Body of pancreas (tissue), 4 donors: ENCODE results near the gene PARP12. TPM values are rescaled to one million over a fixed set of nuclear protein-coding genes. Genes with fewer than 3 reads are reported as not detected.

ENCODE experiments used
- ATAC-seq: fragments of 150-250 bp; one replicate; pipeline ENCODE4 v1.9.1; 2016
- DNase-seq, 4 donors: peaks; one replicate each; pipeline ENCODE4 v3.0.0-alpha.2; 2019
- H3K27ac ChIP-seq, 4 donors: fragments of 200-600 bp; sonication (generic); 1 replicate in 3 of 4; 2 replicates in 1 of 4; pipeline versions ENCODE4 v1.5.1 to v1.6.1; 2016 to 2019; ENCODE audit warnings: mild to moderate bottlenecking in 1 of 4, mixed read lengths in 1 of 4, moderate library complexity in 1 of 4
- H3K27me3 ChIP-seq, 2 donors: fragments of 200-600 bp; sonication (generic); one replicate each; pipeline ENCODE4 v1.6.0; 2016; ENCODE audit warnings: mild to moderate bottlenecking in 1 of 2
- H3K36me3 ChIP-seq, 2 donors: fragments of 200-600 bp; sonication (generic); replicated peaks in 1 of 2; 2 replicates each; pipeline ENCODE4 v1.5.1; 2016; ENCODE audit warnings: low read depth in 2 of 2; ENCODE audit not compliant: insufficient read depth in 1 of 2
- H3K4me1 ChIP-seq: fragments of 200-600 bp; sonication (generic); one replicate; pipeline ENCODE4 v1.6.0; 2016
- H3K4me3 ChIP-seq, 2 donors: fragments of 200-600 bp; sonication (generic); 1 replicate in 1 of 2; 2 replicates in 1 of 2; pipeline ENCODE4 v1.5.1; 2016 to 2019
- H3K9me3 ChIP-seq, 3 donors: fragments of 200-600 bp; sonication (generic); 1 replicate in 2 of 3; 2 replicates in 1 of 3; pipeline ENCODE4 v1.5.1; 2016
- CTCF ChIP-seq, 7 experiments: fragments of 450-650 bp in 4 of 7; fragments of 200-600 bp in 3 of 7; sonication (generic) in 3 of 7; IDR thresholded peaks; one replicate each; pipeline ENCODE4 v1.5.1; 2016 to 2019; ENCODE audit warnings: antibody characterized with exemption in 7 of 7
- POLR2A ChIP-seq, 3 donors: fragments of 450-650 bp; IDR thresholded peaks; one replicate each; pipeline ENCODE4 v1.6.1; 2016; ENCODE audit warnings: antibody characterized with exemption in 3 of 3, mild to moderate bottlenecking in 2 of 3
- WGBS, 2 donors: methylation state at CpG; one replicate each; pipeline ENCODE4 v1.1.5; 2017; 5-methylcytosine and 5-hydroxymethylcytosine counted together
- intact Hi-C: fragments of 100-400 bp; cut with DNase I; formaldehyde crosslinking; loops from one replicate; pipeline ENCODE4 v1.15.1; 2023
- total RNA-seq, 2 donors: library from RNA; depleted of rRNA; stranded (reverse); fragments of >200 nt; gene quantifications; one replicate each; pipeline ENCODE4 v1.1.0, GENCODE V29; 2016

Gene PARP12
- total RNA-seq, 2 donors from 2014 or later, result 37.1 to 66.9 TPM

- peaks cover 0 to 2% of the 10 kb centered on the region in 2 donors for H3K36me3 ChIP-seq
- intact Hi-C loops, result no loop called here
- H3K27me3 ChIP-seq, result no peaks in the 10 kb centered on the region
- TF ChIP-seq CTCF (IDR thresholded peaks at IDR 0.05), result no peak
- TF ChIP-seq POLR2A (IDR thresholded peaks at IDR 0.05), result no peak
- no peak overlapping the region for H3K4me3 ChIP-seq
- H3K4me1 ChIP-seq, result peaks cover 10% of the 10 kb centered on the region
- DNase-seq (no peak), ATAC-seq (no peak)
- H3K9me3 ChIP-seq, result no peaks in the 10 kb centered on the region
- H3K27ac ChIP-seq, result no peak overlapping the region
- WGBS, 2 donors, result 77 to 84% methylated on average over 8 of the region's 8 CpGs
These were observed 22.2 kb upstream of the PARP12 start for GRCh38 chr7:140084972-140085371.

- WGBS, 2 donors, result 80 to 91% methylated on average over 4 of the region's 4 CpGs
- no peaks in the 10 kb centered on the region for H3K27me3 ChIP-seq
- intact Hi-C loops, result no loop called here
- peaks cover 18% of the 10 kb centered on the region for H3K4me1 ChIP-seq
- no peaks in the 10 kb centered on the region for H3K9me3 ChIP-seq
- DNase-seq, result no peak
- H3K27ac ChIP-seq, result no peak overlapping the region
- TF ChIP-seq POLR2A (IDR thresholded peaks at IDR 0.05), result no peak
- TF ChIP-seq CTCF (IDR thresholded peaks at IDR 0.05), result no peak
- no peaks in the 10 kb centered on the region for H3K36me3 ChIP-seq
- no peak overlapping the region for H3K4me3 ChIP-seq
- ATAC-seq, result no peak
These were observed 21.4 kb upstream of the PARP12 start for GRCh38 chr7:140084142-140084655.

GRCh38 chr7:140082770-140083169, 20.0 kb upstream of the PARP12 start:
- TF ChIP-seq CTCF (IDR thresholded peaks at IDR 0.05) (no peak), POLR2A (IDR thresholded peaks at IDR 0.05) (no peak)
- 78 to 91% methylated on average over 7 of the region's 7 CpGs for WGBS, 2 donors
- intact Hi-C loops, result no loop called here
- Histone ChIP-seq H3K9me3 (no peaks in the 10 kb centered on the region), H3K27me3 (no peaks in the 10 kb centered on the region), H3K27ac (no peak overlapping the region), H3K4me3 (no peak overlapping the region), H3K36me3 (no peaks in the 10 kb centered on the region), H3K4me1 (peaks cover 25% of the 10 kb centered on the region)
- no peak for ATAC-seq
- no peak for DNase-seq

- H3K4me3 ChIP-seq, result no peak overlapping the region
- DNase-seq (no peak), ATAC-seq (no peak)
- WGBS, 2 donors, result 96% methylated on average over 11 of the region's 11 CpGs
- TF ChIP-seq POLR2A (IDR thresholded peaks at IDR 0.05), result no peak
- TF ChIP-seq CTCF (IDR thresholded peaks at IDR 0.05), result no peak
- H3K27me3 ChIP-seq, result no peaks in the 10 kb centered on the region
- peaks cover 25% of the 10 kb centered on the region for H3K4me1 ChIP-seq
- intact Hi-C loops, result no loop called here
- H3K9me3 ChIP-seq, result no peaks in the 10 kb centered on the region
- H3K27ac ChIP-seq, result no peak overlapping the region
- no peaks in the 10 kb centered on the region for H3K36me3 ChIP-seq
These were observed 19.1 kb upstream of the PARP12 start for GRCh38 chr7:140081774-140082425.

- DNase-seq (peak in 2 of 4 donors; percentile 16 to 26), ATAC-seq (peak; percentile 53)
- Histone ChIP-seq H3K27me3 (no peaks in the 10 kb centered on the region), H3K4me1 (peaks cover 25% of the 10 kb centered on the region), H3K9me3 (no peaks in the 10 kb centered on the region), H3K36me3 (no peaks in the 10 kb centered on the region), H3K4me3 (no peak overlapping the region), H3K27ac (no peak overlapping the region)
- WGBS, 2 donors, result 30 to 31% methylated on average over 7 of the region's 7 CpGs
- intact Hi-C loops, result no loop called here
- TF ChIP-seq CTCF (IDR thresholded peaks at IDR 0.05) (no peak), POLR2A (IDR thresholded peaks at IDR 0.05) (no peak)
These were observed 18.2 kb upstream of the PARP12 start for GRCh38 chr7:140080919-140081318.
